Mesendoderm (in vitro differentiated cells): ENCODE measurements around the gene UBXN11.

Source experiments
- DNase-seq: peaks from one replicate; pipeline ENCODE4 v3.0.0; 2013
- H2AK5ac ChIP-seq: 2 replicates; pipeline ENCODE4 v1.6.1; 2013; ENCODE audit warnings: low read length, inconsistent platforms
- H2BK120ac ChIP-seq: 2 replicates; pipeline ENCODE4 v1.6.1; 2013; ENCODE audit warnings: low read depth, mild to moderate bottlenecking, low read length, moderate library complexity, mixed read lengths
- H2BK15ac ChIP-seq: replicated peaks from 2 replicates; pipeline ENCODE4 v1.6.1; 2013; ENCODE audit warnings: low read depth, mild to moderate bottlenecking, moderate library complexity
- H2BK5ac ChIP-seq: 2 replicates; pipeline ENCODE4 v1.6.1; 2013; ENCODE audit warnings: low read length, inconsistent platforms
- H3K18ac ChIP-seq: 2 replicates; pipeline ENCODE4 v1.6.1; 2013; ENCODE audit warnings: mild to moderate bottlenecking, low read length, mixed read lengths
- H3K23ac ChIP-seq: one replicate; pipeline ENCODE4 v1.6.1; 2013; ENCODE audit warnings: low read length
- H3K27ac ChIP-seq: 2 replicates; pipeline ENCODE4 v1.5.1; 2013; ENCODE audit warnings: low read depth, mild to moderate bottlenecking, inconsistent platforms, low read length, moderate library complexity
- H3K27me3 ChIP-seq: 2 replicates; pipeline ENCODE4 v1.6.1; 2013; ENCODE audit warnings: low read length, control low read depth, mild to moderate bottlenecking, inconsistent platforms; ENCODE audit not compliant: insufficient read depth, poor library complexity
- H3K36me3 ChIP-seq: 2 replicates; pipeline ENCODE4 v1.6.1; 2013; ENCODE audit warnings: low read length, inconsistent platforms; ENCODE audit not compliant: control insufficient read depth, insufficient read depth
- H3K4ac ChIP-seq: one replicate; pipeline ENCODE4 v1.6.1; 2013; ENCODE audit warnings: low read depth, mild to moderate bottlenecking, low read length, moderate library complexity
- H3K4me1 ChIP-seq: 2 replicates; pipeline ENCODE4 v1.6.1; 2013; ENCODE audit warnings: low read depth, low read length, inconsistent platforms; ENCODE audit not compliant: control insufficient read depth
- H3K4me2 ChIP-seq: 2 replicates; pipeline ENCODE4 v1.6.1; 2013; ENCODE audit warnings: low read length
- H3K4me3 ChIP-seq: 2 replicates; pipeline ENCODE4 v1.5.1; 2013; ENCODE audit warnings: mild to moderate bottlenecking, low read length
- H3K56ac ChIP-seq: one replicate; pipeline ENCODE4 v1.6.1; 2013; ENCODE audit warnings: low read length
- H3K79me1 ChIP-seq: 2 replicates; pipeline ENCODE4 v1.6.1; 2013; ENCODE audit warnings: low read length, inconsistent platforms
- H3K79me2 ChIP-seq: 2 replicates; pipeline ENCODE4 v1.6.1; 2013; ENCODE audit warnings: mild to moderate bottlenecking, low read length; ENCODE audit not compliant: control insufficient read depth, insufficient read depth
- H3K9ac ChIP-seq: 2 replicates; pipeline ENCODE4 v1.6.1; 2013; ENCODE audit warnings: low read length, inconsistent platforms
- H4K5ac ChIP-seq: one replicate; pipeline ENCODE4 v1.6.1; 2013; ENCODE audit warnings: low read length
- H4K8ac ChIP-seq: one replicate; pipeline ENCODE4 v1.6.1; 2013; ENCODE audit warnings: low read depth, mild to moderate bottlenecking, control low read depth, low read length, moderate library complexity
- WGBS: extraction: QIAGEN DNeasy Blood & Tissue Kit; methylation state at CpG from one replicate; pipeline ENCODE4 v1.1.7; 2013; ENCODE audit warnings: low lambda C conversion rate, missing lambda C conversion rate; ENCODE audit not compliant: insufficient coverage; ENCODE audit errors: extremely low coverage; 5-methylcytosine and 5-hydroxymethylcytosine counted together

Gene UBXN11

DNA sequence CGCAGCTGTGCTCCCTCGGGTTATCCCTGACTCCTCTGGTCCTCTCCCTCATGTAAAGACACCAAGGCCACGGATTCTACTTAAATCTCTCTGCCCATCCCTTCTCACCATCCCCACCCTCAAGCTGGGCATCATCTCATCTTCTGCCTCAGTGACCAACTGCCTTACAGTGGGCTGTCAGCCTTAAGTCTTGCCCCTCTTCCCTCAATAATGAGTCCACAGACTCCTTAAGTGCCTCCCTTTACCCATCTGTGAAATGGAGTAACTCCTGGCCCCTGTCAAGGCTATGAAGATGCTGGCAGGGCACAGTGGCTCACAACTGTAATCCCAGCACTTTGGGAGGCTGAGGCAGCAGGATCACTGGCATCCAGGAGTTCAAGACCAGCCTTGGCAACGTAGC lies 14.5 kb downstream of the UBXN11 start:
- no peak overlapping the region for H3K56ac ChIP-seq
- no CpG with 5 or more reads among the region's 4 CpGs for WGBS

DNA sequence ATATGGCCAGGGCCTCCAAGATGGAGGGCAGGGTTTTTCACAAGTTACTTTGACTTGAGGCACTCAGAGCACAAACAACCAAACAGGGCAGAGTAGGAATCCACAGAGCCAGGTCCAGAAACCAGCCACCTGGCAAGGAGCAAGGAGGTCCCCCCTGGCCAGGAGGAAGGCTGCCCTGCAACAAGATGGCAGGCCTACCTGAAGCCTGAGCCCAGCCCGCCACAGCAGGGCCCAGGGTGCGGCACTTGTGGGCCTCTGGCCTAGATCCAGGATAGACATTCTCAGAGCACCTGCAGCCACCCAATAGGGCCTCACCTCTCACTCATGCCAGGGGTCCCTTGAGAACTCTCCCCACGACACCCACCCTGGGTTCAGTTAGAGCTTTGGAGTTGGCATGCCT lies 15.0 kb downstream of the UBXN11 start:
- Histone ChIP-seq H2BK5ac (no peak overlapping the region), H3K23ac (peak overlapping the region; percentile 66), H3K4me2 (no peak overlapping the region), H3K4me1 (peaks cover 8% of the 10 kb centered on the region), H3K27ac (no peak overlapping the region), H3K4me3 (no peak overlapping the region), H4K5ac (no peak overlapping the region), H3K36me3 (no peaks in the 10 kb centered on the region), H3K9ac (no peak overlapping the region), H2BK15ac (no peak overlapping the region), H3K4ac (no peak overlapping the region), H2BK120ac (no peak overlapping the region), H3K18ac (no peak overlapping the region), H2AK5ac (no peak overlapping the region), H4K8ac (no peak overlapping the region), H3K27me3 (no peaks in the 10 kb centered on the region), H3K79me2 (no peaks in the 10 kb centered on the region), H3K56ac (peak overlapping the region; percentile 62), H3K79me1 (no peaks in the 10 kb centered on the region)
- no peak for DNase-seq
- WGBS, result no CpG with 5 or more reads among the region's 3 CpGs

More for the DNA sequence above, 14.5 kb downstream of the UBXN11 start:
- Histone ChIP-seq H3K27ac (no peak overlapping the region), H3K4ac (no peak overlapping the region), H3K36me3 (no peaks in the 10 kb centered on the region), H2BK15ac (no peak overlapping the region), H2AK5ac (no peak overlapping the region), H3K27me3 (no peaks in the 10 kb centered on the region), H3K79me2 (no peaks in the 10 kb centered on the region), H3K9ac (no peak overlapping the region), H3K18ac (no peak overlapping the region), H4K8ac (no peak overlapping the region), H3K4me2 (no peak overlapping the region), H3K4me1 (peaks cover 8% of the 10 kb centered on the region), H4K5ac (no peak overlapping the region), H3K79me1 (no peaks in the 10 kb centered on the region), H2BK5ac (no peak overlapping the region), H3K4me3 (no peak overlapping the region), H3K23ac (no peak overlapping the region), H2BK120ac (no peak overlapping the region)
- DNase-seq, result no peak

DNA sequence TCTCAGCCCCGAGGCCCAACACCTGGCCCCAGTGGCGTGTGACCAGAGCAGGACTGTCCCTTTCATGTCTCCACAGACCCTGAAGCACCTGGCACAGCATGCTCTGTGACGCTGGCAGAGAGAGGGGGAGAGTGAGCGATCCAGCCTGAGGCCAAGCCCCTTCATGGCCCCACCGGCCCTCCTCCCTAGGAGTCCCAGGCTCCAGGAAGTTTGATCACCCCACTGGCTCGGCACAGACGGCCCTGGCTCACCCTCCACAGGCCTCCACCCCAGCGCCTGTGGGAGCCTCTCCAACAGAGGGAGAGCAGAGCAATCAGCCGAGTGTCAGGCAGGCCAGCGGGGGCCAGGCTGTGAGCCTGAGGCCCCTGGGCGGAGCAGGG lies 15.6 kb downstream of the UBXN11 start:
- no peak for DNase-seq

GRCh38 chr1:26290122-26290881 lies 16.1 kb downstream of the UBXN11 start:
- Histone ChIP-seq H2BK120ac (no peak overlapping the region), H3K4me2 (no peak overlapping the region), H3K56ac (peak overlapping the region; percentile 62), H3K4me1 (peaks cover 8% of the 10 kb centered on the region), H3K4ac (no peak overlapping the region), H3K4me3 (no peak overlapping the region), H4K5ac (no peak overlapping the region), H2BK15ac (no peak overlapping the region), H2BK5ac (peak overlapping the region; percentile 35), H2AK5ac (peak overlapping the region; percentile 22), H3K18ac (no peak overlapping the region), H3K79me1 (no peaks in the 10 kb centered on the region), H3K27me3 (no peaks in the 10 kb centered on the region), H3K36me3 (no peaks in the 10 kb centered on the region), H3K9ac (peak overlapping the region; percentile 39), H3K23ac (peak overlapping the region; percentile 15), H4K8ac (no peak overlapping the region), H3K79me2 (no peaks in the 10 kb centered on the region), H3K27ac (no peak overlapping the region)
- DNase-seq, result no peak
- WGBS, result no CpG with 5 or more reads among the region's 11 CpGs

More for the DNA sequence above, 15.6 kb downstream of the UBXN11 start:
- Histone ChIP-seq H3K18ac (no peak overlapping the region), H3K79me1 (no peaks in the 10 kb centered on the region), H2BK5ac (peak overlapping the region; percentile 35), H3K4ac (no peak overlapping the region), H2BK15ac (no peak overlapping the region), H4K5ac (no peak overlapping the region), H2AK5ac (no peak overlapping the region), H3K56ac (peak overlapping the region; percentile 62), H2BK120ac (no peak overlapping the region), H3K27me3 (no peaks in the 10 kb centered on the region), H3K79me2 (no peaks in the 10 kb centered on the region), H3K4me2 (no peak overlapping the region), H3K27ac (no peak overlapping the region), H4K8ac (no peak overlapping the region), H3K36me3 (no peaks in the 10 kb centered on the region), H3K4me3 (no peak overlapping the region), H3K4me1 (peaks cover 8% of the 10 kb centered on the region), H3K23ac (peak overlapping the region; percentile 15), H3K9ac (peak overlapping the region; percentile 39)
- WGBS, result no CpG with 5 or more reads among the region's 11 CpGs

DNA sequence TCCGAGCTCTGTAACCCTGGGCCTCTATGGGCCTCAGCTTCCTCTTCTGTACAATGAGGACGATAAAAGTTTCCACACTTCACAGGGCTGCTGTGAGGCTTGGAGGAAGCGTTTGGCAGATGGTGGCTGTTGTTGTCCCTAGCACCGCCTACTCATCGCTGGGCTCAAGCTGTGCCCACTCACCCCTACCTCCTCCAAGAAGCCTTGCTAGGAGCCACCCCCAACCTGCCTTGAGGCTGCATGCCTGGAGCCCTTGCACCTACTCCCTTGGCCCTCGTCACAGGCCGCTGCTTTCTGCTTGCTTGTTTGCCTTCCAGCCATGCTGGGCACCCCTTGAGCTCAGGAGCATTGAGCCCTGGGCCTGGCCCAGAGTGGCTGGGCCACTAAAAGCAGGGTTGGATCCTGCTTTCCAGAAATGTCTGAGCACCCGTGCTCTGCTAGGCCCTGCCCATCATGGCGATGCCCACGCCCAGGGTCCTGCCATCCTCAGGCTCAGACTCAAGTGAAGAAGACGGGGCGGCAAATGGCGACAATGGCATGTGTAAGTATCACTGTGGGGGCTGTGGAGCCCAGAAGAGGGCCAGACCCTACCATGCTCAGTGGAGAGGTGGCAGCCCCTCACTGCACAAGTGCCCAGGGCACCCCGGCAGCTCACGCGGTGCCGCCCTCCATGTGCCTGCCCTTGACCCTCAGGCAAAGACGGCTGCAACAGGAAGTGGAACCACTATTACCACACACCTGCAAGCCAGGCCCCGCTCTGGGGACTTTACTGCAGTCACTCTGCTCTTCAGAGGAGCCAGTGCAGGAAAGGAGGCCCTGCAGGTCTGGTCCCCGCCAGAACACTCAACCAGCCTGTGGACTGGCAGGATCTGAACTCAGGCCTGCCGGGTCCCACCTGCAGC lies 17.0 kb downstream of the UBXN11 start:
- Histone ChIP-seq H3K4ac (no peak overlapping the region), H3K27ac (no peak overlapping the region), H4K8ac (no peak overlapping the region), H3K79me2 (no peaks in the 10 kb centered on the region), H3K4me2 (no peak overlapping the region), H2AK5ac (no peak overlapping the region), H2BK5ac (no peak overlapping the region), H3K4me1 (peaks cover 8% of the 10 kb centered on the region), H2BK120ac (no peak overlapping the region), H3K23ac (no peak overlapping the region), H3K9ac (no peak overlapping the region), H3K18ac (no peak overlapping the region), H3K56ac (no peak overlapping the region), H2BK15ac (no peak overlapping the region), H3K27me3 (no peaks in the 10 kb centered on the region), H4K5ac (no peak overlapping the region), H3K79me1 (no peaks in the 10 kb centered on the region), H3K36me3 (no peaks in the 10 kb centered on the region), H3K4me3 (no peak overlapping the region)
- no peak for DNase-seq
- WGBS, result no CpG with 5 or more reads among the region's 21 CpGs
